Jurkat, Clone E6-1 (cell line): ENCODE measurements around the gene HS6ST3.

Experiments
- DNase-seq: peaks from one replicate; pipeline ENCODE4 v3.0.0-alpha.2; 2011; ENCODE audit warnings: low read depth, low spot score
- H3K4me3 ChIP-seq: 2 replicates; pipeline ENCODE4 v1.5.1; 2011; ENCODE audit warnings: mild to moderate bottlenecking, low read length, control low read depth, moderate library complexity

The HS6ST3 gene

DNA sequence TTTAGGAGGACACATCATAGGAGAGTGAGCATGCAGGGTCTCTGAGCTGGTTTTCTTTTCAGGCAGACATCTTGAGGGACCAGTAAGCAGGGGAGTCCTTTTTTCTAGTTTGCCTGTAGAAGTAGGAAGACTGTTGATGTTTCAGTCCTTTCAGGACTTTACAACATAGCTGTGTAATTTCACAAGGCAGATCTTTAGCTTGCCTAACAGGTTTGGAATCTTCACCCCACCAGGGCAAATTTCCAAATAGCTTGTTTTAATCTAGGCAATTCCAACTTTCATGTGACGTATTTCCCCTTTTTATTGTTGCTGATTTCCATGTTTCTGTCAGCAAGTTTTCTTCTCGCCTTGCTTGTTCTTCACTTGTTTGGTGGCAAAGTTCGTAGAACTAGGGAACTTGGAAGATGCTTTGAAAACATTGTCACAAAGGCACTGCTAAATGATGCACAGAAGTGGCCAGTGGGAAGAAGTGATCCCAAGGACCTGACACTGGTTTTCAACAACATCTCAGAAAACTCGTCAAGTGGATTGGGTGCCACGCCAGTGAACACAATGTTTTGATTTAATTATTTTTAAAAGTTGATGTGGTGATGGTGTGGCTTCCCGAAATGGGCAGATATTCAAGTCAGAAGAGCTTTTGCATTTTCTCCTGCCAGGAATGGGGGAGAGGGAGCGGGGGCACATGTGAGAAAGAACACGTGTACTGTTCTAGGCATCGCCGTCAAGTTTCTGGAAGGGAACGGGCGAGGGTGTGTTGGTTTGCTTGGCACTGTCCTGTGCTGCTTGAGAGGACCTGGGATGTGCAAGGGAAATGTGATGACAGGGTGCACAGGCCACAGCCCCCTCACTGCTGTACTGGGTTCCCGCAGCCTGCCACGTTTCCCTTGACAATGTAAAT lies 485.8 kb downstream of the HS6ST3 start:
- no peak for DNase-seq
- no peak overlapping the region for H3K4me3 ChIP-seq

GRCh38 chr13:96581741-96582140 lies 491.8 kb downstream of the HS6ST3 start:
- no peak overlapping the region for H3K4me3 ChIP-seq
- DNase-seq = no peak

GRCh38 chr13:96615252-96615651 lies 525.3 kb downstream of the HS6ST3 start:
- DNase-seq = no peak
- no peak overlapping the region for H3K4me3 ChIP-seq

DNA sequence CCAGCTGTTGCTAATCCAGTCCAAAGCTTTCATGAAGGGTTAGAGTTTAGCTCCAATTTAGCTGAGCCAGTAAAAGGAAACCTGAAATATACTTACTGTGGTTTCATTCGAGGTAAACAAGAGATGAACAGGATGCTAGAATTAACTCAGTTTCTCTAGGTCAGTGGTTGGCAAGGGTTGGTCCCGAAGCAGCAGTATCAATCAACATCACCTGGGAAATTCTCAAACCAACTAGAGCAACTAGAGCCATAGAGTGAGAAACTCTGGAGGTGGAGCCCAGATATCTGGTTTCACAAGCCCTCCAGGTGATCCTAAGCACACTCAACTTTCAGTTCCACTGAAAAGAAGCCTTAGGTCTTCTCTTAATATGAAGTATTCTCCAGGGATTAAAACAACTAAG lies 527.6 kb downstream of the HS6ST3 start:
- no peak overlapping the region for H3K4me3 ChIP-seq
- DNase-seq = no peak

DNA sequence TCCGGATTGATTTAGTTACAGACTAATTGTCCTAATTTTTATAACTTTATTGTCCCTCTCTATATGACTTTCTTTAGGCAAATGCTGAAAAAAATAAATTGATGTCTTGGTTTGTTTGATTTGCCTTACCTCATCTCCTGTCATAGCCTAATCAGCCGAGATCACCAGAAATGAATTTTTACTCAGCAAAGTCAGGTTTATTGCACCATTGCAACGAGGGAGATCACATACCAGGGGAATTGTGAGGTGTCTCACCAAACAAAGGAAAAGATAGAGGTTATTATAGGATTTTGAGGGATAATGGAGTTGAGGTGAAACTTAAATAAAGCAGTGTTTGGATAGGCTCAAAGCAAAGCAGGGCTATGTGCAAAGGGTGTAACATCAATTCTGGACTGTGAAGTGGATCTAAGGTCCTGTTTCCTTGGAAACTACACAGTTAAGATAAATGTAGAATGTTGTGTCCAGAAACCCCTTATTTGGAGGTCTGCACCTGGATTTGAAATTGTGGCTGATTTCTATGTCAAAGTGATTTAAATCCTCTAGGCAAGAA lies 531.8 kb downstream of the HS6ST3 start:
- no peak for DNase-seq
- H3K4me3 ChIP-seq = no peak overlapping the region

DNA sequence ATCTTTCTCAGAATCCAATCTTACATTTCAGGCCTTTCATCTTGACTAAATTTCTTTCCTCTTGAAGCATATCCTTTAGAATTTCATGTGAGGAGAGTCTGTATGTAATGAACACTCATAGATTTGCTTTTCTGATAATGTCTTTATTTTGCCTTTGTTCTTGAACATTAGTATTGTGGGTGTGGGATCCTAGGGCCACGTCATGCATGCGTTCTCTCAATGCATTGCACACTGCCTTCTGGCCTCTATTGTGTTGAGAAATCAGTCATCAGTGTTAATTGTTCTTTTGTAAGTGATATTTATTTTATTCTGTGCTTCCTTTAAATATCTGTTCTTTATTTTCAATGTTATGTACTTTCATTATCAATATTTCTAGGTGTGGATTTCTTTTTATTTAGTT lies 539.4 kb downstream of the HS6ST3 start:
- DNase-seq = no peak

GRCh38 chr13:96632536-96633320 lies 542.8 kb downstream of the HS6ST3 start:
- no peak overlapping the region for H3K4me3 ChIP-seq
- DNase-seq = no peak

More for the DNA sequence above, 539.4 kb downstream of the HS6ST3 start:
- no peak overlapping the region for H3K4me3 ChIP-seq

DNA sequence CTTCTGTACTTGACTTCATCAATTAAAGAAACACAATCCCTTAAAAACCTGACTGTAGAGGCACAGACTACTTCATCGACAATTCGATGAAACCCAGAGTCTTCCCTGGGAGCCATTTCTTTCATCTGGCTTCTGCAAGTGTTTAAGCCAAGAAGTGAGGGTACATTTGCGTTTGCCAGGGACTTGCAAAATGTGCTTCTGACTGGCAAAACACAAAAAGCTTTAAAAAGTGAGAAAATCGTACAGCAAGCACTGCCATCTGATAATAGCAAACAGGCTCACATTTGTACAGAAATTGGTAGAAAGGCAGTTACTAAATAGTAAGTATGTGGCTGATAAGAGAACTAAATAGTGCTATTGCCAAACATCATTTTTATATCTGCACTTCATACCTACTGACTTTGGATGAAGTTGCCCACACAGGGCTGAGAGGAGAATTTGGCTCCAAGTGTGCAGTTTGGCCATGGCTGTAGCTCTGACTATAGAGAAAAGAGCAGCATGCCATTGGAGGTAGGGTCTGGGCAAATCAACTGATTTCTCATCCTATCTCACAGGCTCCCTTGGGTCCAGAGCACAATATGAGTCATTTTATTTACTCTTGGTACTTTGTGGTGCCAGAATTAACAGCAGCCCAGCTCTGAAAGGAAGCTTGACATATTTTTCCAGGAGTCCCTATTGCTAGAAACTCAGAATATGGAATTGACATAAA lies 546.2 kb downstream of the HS6ST3 start:
- H3K4me3 ChIP-seq = no peak overlapping the region
- DNase-seq = no peak

DNA sequence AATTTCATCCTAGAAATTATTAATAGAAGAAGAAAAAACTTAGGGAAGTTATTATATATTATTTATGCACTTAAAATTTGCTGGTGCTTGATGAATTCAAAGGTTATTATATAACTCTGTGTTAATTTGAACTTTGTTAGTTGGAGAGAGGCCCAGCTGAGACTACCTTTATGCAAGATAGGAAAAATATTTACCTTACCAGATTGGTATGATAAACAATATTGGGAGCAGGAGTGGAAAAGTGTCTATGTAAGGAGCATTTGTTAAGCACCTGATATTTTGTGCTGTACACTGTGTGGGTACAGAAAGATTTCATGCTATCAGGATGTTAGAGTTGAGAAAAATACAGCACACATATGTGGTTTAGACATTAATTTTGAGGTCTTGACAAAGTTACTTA lies 547.1 kb downstream of the HS6ST3 start:
- no peak for DNase-seq
- H3K4me3 ChIP-seq = no peak overlapping the region

DNA sequence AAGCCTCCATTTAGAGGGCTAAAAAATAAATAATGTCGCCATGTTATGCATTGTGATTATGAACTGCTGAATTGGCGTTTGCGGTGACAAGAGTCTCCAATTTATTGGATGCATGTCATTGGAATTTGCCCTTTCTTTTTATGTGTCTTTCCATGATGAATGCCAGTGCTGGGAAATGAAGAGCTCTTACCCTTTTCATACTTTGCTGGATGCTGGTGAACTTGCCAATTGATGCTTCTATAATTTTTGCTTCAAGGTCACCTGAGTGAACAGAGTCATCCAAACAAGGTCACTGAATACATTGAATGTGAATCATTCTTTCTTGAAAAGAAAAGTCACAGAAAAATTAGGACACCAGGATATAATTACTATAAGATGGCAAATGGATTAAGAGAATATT lies 556.2 kb downstream of the HS6ST3 start:
- H3K4me3 ChIP-seq = no peak overlapping the region
- no peak for DNase-seq

DNA sequence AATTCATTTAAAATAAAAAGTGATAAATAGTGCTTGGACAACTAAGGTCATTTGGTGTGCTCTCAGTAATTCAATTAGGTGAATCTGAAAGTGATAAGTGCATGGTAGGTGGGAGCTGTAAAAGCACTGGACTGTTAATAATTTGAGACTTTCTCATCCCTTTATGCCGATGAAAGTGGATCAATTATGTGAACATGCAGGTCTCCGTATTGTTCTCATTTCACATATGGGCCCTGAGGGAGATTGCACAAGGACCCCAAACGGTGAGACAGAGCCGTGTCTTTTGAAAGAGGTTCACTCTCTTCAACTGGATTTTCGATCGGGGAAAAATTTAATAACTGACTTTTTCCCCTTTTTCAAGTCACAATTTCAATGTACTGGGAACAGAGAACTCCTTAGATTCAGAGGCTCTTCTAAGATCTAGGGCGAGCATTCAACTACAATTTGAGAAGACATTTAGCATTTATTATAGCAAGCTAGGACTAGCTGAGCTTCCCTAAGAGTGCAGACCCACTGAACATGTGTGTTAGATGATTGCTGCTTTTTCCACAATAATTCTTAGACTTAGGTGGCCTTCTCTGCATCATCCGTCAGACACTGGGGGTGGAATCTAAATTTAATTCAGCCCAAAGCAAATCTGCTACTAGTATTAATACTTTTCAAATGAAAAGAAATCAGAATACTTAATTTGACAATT lies 556.8 kb downstream of the HS6ST3 start:
- no peak for DNase-seq
- no peak overlapping the region for H3K4me3 ChIP-seq

DNA sequence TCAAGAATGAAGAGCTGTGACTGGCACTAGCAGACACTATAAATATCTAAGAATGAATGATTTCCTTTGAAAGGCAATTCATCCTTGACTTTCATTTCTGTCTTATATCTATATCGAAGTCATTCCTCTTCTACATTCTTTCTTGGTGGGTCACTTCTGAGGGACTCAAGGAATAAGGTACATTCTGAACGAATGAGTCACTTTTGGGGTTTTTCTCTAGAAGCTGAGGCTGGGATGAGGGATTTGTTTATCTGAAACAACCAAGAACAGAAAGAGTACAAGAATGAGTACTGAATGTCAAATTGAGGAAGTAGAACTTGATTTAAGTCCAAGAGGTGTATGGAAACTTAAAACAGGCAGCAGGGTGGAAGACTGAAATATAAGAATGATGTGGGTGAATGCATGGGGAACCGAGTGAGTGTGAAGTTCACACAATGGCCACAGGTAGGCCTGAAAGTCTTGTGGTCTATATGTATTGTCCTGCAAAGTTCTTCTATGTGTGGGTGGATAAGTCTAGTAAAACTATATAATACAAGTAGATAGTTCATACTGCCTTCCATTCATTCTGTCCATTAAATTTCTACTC lies 560.5 kb downstream of the HS6ST3 start:
- DNase-seq = no peak
- H3K4me3 ChIP-seq = no peak overlapping the region

DNA sequence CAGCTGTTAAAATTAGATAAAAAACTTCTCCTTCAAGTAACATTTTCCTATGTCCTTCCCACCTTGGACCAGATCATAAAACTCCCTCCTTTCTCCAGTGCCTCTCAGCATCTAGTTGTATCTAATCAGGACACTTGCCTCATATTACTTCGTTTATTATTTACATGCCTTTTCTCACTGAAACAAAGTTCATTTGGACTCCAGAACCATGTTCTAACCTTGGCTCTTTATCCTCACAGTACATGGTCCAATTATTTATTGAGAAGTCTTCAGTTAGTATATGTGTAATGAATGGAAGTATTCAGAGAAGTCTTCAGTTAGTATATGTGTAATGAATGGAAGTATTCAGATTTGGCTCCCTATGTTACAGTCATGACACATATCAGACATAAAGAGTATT lies 561.7 kb downstream of the HS6ST3 start:
- DNase-seq = no peak
- H3K4me3 ChIP-seq = no peak overlapping the region

GRCh38 chr13:96652506-96652905 lies 562.6 kb downstream of the HS6ST3 start:
- DNase-seq = no peak
- no peak overlapping the region for H3K4me3 ChIP-seq

- DNase-seq = no peak
- H3K4me3 ChIP-seq = no peak overlapping the region
These were observed 571.7 kb downstream of the HS6ST3 start for GRCh38 chr13:96661612-96662011.

- no peak for DNase-seq
- H3K4me3 ChIP-seq = no peak overlapping the region
These were observed 572.1 kb downstream of the HS6ST3 start for GRCh38 chr13:96662036-96662435.

DNA sequence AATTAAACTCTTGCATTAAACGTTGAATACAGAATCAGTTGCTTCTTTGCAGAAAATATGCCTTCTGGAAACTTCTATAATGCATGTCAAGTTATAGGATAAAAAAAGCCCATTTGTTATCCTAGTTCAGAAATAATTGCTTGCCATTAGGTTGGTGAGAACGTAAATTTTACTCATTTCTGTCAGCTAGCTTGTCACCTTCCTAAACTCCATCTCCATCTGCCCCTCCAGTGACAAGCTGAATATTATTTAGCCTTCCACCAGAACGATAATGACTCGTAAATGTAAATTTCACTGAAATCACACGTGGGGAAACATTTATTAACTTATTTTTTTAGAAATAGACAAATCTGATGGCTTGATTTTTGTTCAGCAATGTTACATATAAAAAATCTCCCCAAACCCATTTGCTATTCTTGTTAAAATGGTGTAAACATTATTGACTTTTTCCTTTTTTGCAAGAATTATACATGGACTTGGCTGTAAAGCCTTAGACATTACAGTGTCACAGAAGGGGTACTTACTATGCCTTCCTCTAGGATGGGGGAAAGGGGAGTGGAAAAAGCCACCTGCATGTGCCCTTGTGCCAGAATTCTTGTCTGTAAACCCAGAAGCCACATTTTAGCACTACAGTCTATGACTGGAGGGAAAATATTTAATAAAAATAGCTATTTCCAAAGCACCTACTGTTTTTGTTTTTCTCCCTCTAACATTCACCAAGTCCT lies 577.5 kb downstream of the HS6ST3 start:
- H3K4me3 ChIP-seq = no peak overlapping the region
- no peak for DNase-seq

GRCh38 chr13:96671073-96671472 lies 581.2 kb downstream of the HS6ST3 start:
- DNase-seq = no peak
- H3K4me3 ChIP-seq = no peak overlapping the region
